Anterior cingulate cortex (tissue), 58 donors: ENCODE results near the gene SV2C.

Experiments
- DNase-seq, 58 donors: peaks; one replicate each; lab custom pipeline; 2025; lab: John Stamatoyannopoulos, UW

SV2C gene

DNA sequence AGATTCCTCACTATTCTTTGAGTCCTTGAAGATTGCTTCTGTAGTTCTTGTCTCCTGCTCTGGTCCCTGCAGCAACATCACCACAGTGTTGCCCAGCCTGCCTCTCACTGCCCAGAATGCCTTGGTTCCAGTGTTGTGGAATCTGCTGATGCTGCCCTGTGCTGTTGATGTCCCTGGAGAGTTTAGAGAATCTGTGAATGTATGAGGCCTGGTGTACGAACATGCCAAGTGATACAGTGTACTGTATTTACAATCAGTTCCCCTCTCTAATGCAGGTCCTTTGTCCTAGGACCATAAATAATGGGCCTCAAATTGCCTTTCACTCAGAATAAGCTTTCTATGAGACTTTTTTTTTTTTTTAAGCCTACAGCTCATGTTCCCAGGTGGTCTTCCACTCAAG lies 8.2 kb downstream of the SV2C start:
- DNase-seq: no peak

DNA sequence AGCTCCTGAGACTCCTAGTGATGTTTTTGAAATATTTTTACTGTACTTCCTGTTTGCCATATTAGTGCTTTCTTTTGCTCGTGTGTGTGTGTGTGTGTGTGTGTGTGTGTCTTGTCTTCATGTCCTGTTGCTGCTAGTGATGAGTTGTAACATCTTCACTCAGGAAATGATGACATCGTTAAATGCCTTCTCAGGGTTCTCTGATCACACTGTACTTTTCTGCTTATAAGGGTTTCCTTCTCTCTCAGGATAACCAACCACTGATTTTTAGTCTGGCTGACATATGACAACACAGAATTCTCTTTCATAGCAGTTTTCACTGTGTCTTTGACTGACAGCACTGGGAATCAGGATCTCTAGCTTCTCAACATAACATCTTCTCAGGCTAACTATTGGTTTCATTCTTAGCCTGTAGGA lies 16.1 kb downstream of the SV2C start:
- DNase-seq: no peak

DNA sequence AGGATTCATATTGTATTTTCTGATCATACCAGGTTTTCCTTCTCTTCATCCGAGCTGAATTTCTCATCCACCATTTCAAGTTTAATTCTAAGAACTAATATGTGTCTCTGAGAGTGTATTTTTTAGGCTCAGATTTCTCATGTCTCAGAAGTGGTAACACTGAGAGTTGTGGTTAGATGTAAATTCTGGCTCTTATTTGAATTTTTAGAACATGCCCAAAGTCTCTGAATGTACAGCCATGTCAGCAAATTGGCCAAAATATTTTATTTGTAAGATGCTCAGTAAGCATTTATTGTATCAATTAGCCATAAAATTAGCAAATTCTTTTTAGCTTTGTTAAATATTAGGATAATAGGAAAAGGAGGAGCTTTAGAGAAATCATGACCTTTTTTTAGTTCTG lies 16.6 kb downstream of the SV2C start:
- DNase-seq: no peak

DNA sequence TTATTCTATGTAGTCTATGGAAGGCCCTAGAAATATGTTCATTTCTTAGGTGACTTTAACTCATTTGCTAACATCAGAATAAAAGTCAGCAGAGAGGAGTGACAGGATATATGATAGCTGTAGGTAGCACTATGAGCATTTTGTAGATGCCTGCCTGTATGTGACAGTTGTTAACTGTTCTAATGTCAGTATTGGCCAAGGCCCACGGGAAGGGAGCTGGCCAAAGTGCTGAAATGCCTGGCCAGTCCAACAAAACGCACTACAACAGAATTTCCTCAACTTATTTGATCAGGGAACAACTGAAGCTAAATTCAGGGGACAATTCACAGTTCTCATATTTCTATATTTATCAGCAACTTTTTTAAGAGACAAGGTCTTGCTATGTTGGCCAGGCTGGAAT lies 20.8 kb downstream of the SV2C start:
- peak in 1 of 58 donors; percentile 8 for DNase-seq

DNA sequence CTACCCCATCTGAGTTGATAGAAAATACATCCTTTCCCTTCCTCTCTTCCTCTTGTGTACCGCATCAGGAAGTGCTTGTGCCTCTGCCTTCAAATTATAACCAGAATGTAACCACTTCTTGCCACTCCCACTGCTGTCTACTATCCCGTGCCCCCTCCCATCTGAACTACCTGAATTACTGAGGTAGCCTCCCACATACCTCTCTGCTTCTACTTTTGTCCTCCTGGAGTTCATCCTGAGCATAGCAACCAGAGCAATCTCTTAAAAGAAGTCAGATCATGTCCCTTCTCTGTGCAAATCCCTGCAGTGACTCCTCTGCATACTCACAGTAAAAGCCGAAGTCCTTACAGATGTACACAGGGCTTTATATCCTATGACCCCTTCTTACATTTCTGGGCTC lies 23.0 kb downstream of the SV2C start:
- DNase-seq: no peak

DNA sequence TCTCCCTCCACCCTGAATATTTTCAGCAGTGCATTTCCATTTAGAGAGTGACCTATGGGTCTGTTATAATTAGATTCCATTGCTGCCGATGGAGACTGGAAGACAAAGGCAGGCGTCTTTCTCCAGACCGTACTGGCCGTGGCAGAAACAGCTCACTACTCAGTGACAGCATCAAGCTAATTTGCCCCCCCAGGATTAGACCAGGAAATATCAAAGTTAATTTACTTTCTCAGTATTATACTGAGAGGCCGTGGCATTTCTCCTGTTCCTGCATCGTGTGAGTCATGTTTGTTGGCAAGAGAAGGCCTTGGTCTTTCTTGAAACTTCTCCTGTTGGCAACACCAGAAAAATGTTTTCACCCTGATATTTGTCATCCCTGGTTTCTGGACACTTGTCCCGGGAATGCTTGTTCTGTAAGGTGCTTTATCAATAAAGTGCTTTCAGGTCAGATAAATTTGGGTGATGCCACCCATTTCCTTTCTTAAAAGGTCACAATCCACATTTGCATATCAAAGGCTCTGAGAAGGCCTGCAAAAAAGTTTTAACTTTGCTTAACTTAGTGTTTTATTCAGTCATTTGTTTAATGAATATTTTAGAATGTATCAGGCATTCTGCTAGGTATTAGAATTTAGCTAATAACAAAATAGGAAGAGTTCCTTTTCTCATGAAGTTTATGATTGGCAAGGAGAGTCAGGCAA lies 28.4 kb downstream of the SV2C start:
- peak in 1 of 58 donors; percentile 1 for DNase-seq

DNA sequence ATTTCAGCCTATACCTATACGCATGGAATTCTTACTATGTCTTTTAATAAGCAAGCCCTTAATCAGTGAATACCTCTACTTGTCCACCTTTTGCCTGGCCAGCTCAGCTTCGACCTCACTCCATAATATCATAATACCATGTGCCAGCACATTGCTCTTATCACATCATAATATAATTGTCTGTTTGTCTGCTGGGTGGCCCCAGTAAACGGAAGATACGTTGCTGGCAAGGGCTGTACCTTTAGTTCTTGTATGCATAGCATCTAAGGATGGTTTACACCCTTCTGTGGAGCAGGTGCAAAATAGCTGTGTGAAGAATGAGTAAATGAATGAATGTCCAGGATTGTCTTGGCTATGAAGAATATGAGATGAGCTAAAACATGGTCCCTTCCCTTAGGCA lies 29.9 kb downstream of the SV2C start:
- no peak for DNase-seq

DNA sequence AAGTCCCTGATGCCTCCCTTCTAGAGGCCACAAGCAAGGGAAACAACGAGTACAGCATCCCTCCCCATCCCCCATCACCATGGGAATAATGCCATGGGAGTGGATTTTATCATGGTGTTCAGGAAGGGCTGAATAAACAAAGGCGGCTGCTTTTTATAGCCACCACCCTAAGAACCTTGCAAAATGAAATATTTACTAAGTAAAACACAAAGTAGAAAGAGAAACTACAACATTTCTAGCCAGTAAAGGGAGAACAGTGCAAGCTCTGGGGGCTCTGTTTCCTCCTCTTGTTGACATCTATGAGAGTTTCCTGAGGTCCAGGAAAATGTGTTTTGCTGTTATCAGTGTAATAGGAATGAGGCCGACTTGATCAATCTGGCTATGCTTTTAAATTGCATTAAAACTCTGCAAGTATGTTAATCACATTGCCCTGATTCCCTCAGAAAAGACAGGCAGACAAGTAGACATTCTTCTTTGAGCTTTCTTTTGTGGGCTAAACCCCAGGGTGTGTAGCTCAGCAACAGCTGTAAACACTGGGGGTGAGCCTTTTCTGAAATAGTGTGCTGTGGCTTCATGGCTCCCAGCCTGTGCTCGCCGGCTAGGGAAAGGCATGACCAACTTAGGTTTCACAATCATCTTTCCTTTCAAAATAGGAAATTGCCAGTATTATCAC lies 31.1 kb downstream of the SV2C start:
- DNase-seq: peak in 1 of 58 donors; percentile 14

DNA sequence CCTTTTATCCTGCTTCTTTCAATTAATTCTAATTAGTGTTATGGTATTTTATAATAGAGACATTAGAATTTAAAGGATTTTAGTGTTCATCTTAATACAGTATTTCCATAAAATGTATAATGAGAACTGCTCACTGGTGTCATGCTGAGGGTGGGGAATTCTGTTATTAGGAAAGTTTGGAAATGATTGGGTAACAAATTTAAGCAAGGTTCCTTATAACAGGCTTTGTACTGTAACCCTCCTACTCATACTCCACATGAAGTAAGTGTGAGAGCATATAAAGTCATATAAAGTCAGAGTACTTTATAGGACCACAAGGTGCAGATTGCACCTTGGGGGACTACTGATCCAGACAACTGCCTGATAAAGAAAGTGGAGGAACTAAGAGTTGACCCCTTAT lies 42.2 kb downstream of the SV2C start:
- DNase-seq: no peak

DNA sequence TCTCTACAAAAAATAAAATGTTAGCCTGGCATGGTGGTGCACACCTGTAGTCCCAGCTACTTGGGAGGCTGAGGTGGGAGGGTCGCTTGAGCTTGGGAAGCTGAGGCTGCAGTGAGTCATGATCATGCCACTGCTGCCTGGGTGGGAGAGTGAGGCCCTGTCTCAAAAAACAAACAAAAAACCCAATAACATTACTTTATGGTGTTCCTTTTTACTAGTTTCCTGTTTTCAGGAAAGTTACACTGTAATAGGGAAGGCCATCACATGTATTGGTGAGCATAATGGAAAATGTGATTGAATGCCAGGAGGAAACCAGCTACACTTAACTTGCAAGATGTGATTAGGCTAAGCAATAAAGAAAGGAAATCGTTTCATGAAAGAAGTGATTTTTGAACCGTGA lies 42.7 kb downstream of the SV2C start:
- no peak for DNase-seq

DNA sequence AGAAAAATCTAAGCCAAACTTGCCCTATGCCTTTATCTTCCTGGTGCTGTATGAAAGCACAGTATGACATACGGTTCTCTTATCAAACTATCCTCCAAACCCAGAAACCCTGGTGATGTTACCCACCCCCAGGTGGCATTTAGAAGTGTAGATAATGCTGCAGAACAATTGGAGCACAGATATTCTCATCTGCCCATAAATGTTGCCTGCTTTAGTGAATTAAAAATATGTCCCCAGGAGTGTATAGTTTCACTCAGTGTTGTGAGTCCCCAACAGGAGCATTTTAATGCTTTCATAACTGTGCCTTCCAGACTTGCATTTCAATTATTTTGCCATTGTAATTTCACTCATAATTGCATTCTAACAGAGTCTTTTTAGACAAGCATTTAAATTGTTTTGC lies 50.8 kb downstream of the SV2C start:
- DNase-seq: no peak

DNA sequence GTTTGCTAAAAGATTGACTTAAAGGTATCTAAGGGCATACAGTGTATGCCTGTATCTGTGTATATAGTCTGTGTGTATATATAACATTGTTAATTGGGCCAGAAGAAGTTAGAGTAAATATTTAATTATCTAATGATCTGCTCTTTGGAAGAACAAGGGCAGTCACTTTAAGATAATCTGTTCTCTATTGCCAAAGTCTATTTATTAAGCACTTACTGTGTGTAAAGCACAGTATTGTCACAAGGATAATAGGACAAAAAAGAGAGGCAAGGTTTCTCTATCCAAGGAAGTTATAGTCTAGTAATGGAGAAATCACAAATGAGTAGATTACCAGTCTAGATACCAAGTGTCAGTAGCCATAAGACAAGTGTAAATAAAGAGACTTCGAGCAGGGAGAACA lies 51.5 kb downstream of the SV2C start:
- no peak for DNase-seq

DNA sequence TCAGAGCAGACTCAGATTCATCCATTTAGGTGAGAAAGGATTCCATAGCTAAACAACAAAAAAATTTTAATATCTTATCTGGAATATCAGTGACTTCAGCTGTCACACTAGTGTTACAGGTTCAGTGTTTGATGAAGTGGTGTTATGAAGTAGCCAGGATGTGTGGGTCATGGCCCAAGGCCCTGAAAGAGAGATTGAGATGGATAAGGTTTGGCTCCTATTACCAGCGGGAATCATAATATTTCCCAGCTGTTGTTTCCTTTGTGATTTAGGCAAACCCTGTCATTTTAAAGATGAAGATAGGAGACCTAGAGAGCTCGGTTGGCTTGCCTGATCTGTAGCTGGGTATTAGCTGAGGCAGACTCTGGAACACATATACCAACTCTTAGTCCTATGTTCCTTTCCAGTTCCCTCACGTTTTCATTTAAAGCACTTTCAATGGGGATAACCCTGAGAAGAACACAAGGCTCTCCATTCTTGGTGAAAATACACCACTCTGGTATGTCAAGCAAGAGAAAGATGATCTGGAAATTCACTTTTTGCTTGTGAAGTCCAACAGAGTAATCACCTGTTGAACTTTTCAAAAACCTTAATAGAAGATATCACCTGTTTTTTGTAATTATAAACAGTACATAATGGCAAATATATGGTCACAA lies 54.8 kb downstream of the SV2C start:
- DNase-seq: no peak

DNA sequence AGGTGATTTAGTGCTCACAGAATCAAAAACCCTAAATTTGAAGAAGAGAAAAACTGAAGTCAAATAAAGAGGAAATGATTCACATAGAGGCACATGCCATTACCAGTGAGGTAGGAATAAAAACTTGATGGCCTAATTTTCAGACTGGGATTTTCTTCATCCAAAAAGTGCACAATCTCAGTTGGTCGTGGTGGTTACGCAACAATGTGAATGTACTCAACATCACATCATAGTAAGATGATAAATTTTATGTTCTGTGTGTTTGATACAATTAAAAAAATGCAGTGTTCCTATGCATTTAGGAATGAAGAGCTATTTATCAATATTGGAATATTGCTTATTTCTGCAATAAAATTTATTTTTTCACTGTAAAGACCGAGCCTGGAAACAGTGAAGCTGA lies 60.7 kb downstream of the SV2C start:
- DNase-seq: no peak

DNA sequence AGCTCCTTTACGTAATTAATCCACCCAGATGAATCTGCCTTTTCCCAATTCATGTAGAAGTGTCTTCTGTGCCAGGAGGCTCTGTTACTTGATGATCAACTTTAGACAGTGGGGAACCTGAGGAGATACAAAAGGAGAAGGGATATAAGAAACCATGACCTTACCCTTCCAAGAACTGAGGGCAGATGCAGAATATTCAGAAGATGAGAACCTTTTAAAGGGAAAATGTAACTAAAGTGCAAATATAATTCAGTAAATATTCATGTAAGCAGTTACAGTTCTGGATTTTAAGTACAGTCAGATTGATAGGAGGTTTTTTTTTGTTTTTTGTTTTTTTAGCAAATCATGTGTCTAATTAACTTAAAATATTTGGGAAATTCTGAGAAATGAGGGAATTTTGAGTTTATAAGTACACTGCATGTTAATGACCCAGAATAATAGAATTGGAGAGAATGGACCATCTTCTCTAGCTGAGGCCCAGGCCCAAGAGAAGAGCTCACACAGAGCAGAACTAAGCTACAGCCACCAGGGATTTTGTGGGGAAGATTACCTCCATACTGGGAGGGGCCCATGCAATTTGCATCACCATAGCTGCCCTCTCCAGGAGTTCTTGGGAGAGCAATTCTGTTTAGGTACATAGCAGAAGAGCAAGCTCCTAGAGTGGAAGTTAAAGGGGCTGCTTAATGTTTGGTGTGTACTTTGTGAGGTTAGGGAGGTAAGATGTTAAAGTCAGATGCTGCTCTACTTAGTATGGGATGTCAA lies 61.5 kb downstream of the SV2C start:
- DNase-seq: no peak

DNA sequence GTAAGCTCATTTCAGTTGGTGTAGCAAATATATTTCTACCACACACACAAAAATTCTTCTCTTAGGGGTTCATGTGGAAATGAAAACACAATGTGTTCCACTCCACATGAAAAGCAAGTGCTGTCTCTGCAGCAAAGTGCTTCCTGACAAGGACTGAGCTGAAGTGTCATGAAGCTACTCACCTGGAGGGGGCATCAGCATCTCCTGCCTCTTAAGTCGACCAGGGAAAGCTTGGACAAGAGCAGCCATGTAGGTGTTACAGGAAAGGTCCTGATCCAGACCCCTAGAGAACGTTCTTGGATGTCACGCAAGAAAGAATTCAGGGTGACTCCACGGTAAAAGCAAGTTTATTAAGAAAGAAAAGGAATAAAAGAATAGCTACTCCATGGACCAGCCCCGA lies 62.8 kb downstream of the SV2C start:
- no peak for DNase-seq

DNA sequence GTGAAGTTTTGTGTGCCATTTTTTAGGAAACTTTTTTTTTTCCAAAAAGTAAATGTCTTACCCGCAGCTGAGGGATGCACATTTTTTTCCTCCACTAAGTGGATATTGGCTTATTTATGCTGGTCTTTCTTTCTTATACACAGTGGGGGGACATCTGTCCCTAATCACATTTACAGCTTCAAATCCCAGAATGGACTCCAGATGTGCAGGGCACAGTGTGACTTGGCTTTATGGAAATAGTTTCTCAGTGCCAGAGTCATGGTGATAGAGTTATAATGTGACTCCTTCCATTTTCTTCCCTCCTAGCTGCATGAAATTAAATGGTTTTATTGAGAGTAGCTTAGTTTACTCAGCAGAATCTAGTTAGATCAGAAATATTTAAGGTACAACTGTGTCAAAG lies 66.5 kb downstream of the SV2C start:
- no peak for DNase-seq

DNA sequence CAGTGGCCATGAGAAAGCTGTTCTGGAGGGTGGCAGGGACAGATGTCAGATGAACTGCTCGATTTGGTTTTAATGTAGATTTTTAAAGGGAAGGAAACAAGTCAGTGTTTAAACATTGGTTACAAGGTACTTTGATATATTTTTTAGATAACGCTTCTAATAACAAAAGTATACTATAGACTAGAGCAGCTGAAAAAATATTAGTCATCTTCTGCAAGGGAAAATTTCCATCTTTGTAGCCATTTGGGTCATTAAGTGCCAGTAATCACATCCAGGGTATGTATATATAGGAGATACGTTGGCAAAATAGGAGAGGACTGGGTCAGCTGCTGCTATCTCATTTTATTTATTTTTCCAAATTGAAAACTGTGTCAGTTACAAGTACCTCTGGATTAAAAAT lies 69.0 kb downstream of the SV2C start:
- no peak for DNase-seq

DNA sequence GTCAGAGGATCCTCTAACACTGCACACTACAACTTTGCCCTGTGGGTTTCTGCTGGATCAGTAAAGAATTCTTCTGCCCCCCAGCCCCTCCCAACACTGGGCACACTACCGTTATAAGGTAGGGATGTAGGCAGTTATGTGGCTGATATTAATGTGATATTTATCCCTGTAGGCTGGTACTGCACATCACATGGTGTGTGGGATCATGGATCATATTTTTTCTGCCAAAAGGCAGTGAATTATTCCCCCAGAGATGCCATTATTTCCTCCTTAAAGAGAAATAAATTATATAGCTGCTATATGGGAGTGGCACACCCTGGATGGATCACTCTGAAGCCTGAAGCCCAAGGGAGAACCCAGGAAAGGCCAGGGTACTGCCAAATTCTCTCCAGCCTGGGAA lies 69.5 kb downstream of the SV2C start:
- no peak for DNase-seq

DNA sequence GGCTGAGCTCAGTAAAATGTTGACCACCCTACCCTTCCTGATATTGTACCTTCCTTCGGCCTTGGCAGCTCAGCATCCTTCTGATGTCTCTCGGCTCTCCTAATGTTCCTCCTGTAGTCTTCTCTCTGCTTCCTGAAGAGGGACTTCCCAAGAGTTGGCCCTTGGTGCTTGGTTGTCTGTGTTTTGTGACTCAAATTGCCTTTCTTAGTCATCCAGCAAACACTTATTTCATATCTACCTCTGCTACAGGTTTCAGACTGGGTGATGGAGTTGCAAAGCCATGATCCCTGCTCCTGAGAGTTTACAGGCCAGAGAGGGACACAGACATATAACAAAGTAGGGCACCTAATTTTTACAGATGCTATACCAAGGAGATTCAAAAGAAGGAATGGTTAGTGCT lies 70.1 kb downstream of the SV2C start:
- DNase-seq: no peak

DNA sequence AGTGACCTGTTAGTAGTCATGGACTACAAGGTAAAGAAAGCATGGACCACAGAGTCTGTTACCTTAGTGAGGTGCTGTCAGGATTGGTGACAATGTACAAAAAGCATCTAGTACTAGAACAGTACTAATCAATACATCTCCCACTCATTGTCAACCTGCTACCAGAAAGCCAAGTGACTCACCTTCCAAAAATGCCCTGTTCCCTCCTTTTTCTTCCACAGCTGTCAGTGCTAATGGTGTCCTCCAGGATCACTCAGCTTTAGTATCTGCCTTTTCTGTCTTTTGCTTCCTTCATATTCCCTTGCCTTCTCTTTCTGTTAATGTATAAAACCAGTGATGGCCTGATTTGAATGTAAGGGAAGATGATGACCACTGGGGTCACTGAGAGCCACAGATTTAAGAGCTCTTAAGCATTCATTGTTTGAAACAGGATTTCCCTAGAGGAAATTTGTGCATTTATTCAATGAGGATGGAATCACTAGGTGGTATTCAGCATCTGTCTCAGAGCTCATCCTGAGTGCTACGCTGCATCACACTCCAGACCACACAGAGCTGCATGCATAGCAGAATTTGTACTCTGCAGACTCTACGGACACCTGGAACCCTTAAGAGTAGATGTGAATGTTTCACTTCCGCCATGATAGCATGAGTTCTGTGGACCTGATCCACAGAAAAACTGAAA lies 71.0 kb downstream of the SV2C start:
- DNase-seq: no peak
